ENCODE results near the gene CNIH3.

The CNIH3 gene

DNA sequence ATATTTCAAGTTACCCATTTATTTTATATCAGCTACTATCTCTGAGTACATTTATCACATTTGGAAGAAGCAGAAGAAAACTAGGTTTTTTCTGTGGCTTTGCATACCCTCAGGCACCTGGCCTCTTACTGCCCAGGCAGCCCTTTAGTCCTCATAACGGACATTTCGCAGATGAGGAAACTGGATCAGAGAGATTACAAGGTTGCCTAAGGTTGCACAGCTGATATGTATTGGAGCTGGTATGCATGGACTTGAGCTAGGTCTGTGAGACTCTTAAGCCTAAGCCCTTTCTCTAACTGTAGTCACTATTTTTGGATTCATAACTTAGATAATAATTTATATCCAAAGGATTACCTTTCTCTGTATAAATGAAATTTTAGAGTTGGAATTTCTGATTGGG lies 4.0 kb downstream of the CNIH3 start:
- Histone ChIP-seq H3K27ac (ENCODE audit: low read length) (no peak overlapping the region), H3K4me1 (ENCODE audit: insufficient read depth, low read length) (peaks cover 90% of the 10 kb centered on the region), H3K36me3 (ENCODE audit: insufficient read depth, low read length) (peaks cover 9% of the 10 kb centered on the region), H3K9ac (ENCODE audit: low read depth, low read length) (no peak overlapping the region), H3K9me3 (ENCODE audit: insufficient read depth, low read length, severe bottlenecking) (peaks cover 4% of the 10 kb centered on the region), H3K27me3 (ENCODE audit: insufficient read depth, low read length, poor library complexity) (peaks cover 18% of the 10 kb centered on the region), H3K79me2 (ENCODE audit: insufficient read depth, low read length) (peaks cover 57% of the 10 kb centered on the region), H3K4me2 (ENCODE audit: insufficient read depth, low read length) (peak overlapping the region; percentile 79; the same call in 1 of the 2 replicates), H4K20me1 (ENCODE audit: insufficient read depth, low read length) (peaks cover 29% of the 10 kb centered on the region), H2AFZ (ENCODE audit: low read depth, low read length) (no peak overlapping the region), H3K4me3 (ENCODE audit: low read depth in 1 of 2, low read length in 2 of 2) (no peak overlapping the region)
- ATAC-seq (ENCODE audit: insufficient read depth, low read depth) (no peak), DNase-seq (no peak)
- TF ChIP-seq, protein P1, sequence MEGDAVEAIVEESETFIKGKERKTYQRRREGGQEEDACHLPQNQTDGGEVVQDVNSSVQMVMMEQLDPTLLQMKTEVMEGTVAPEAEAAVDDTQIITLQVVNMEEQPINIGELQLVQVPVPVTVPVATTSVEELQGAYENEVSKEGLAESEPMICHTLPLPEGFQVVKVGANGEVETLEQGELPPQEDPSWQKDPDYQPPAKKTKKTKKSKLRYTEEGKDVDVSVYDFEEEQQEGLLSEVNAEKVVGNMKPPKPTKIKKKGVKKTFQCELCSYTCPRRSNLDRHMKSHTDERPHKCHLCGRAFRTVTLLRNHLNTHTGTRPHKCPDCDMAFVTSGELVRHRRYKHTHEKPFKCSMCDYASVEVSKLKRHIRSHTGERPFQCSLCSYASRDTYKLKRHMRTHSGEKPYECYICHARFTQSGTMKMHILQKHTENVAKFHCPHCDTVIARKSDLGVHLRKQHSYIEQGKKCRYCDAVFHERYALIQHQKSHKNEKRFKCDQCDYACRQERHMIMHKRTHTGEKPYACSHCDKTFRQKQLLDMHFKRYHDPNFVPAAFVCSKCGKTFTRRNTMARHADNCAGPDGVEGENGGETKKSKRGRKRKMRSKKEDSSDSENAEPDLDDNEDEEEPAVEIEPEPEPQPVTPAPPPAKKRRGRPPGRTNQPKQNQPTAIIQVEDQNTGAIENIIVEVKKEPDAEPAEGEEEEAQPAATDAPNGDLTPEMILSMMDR (IDR thresholded peaks at IDR 0.05; ENCODE audit: borderline replicate concordance, extremely low read depth, low read length, poor library complexity, severe bottlenecking), result no peak
- TF ChIP-seq EZH2 (IDR thresholded peaks at IDR 0.05; ENCODE audit: borderline replicate concordance, low read depth, low read length, severe bottlenecking), result no peak

DNA sequence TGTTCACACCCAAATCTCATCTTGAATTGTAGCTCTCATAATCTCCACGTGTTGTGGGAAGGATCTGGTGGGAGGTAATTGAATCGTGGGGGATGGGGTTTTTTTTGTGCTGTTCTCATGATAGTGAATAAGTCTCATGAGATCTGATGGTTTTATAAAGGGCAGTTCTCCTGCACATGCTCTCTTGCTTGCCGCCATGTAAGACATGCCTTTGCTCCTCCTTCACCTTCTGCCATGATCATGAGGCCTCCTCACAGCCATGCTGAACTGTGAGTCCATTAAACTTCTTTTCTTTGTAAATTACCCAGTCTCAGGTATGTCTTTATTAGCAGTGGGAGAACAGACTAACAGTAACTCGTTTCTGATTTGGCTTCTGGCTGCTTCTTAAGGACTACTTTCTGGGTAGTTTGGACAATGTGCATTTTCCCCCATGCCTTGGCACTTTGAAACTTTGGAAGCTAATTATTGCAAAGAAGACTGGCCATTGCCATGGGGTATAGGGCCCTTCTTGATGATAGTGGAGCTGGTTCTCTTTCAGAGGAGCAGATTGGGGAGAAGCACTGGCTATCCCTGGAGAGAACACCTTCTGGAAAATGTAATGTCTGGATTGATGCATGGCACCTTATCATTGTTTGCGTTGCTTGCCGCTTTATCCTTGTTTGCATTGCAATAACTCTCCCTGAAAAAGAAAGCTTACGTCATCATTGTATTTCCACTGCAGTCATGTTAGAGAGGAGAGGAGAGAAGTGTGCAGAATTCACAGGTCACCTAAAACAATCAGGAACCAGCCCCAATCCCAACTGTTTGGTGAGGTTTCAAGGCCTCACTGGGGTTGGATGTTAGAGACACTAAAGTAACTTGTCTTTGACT lies 5.9 kb downstream of the CNIH3 start:
- H3K4me2 ChIP-seq (ENCODE audit: insufficient read depth, low read length), result 0 out of 2 replicates have a peak overlapping the region, but pooled peaks have one; percentile 65
- H3K4me3 ChIP-seq (ENCODE audit: low read depth in 1 of 2, low read length in 2 of 2), result no peak overlapping the region
- ATAC-seq (ENCODE audit: insufficient read depth, low read depth), result no peak
- TF ChIP-seq, protein P1 (IDR thresholded peaks at IDR 0.05; ENCODE audit: borderline replicate concordance, extremely low read depth, low read length, poor library complexity, severe bottlenecking), result no peak
- TF ChIP-seq EZH2 (IDR thresholded peaks at IDR 0.05; ENCODE audit: borderline replicate concordance, low read depth, low read length, severe bottlenecking), result no peak
- peaks cover 61% of the 10 kb centered on the region for H3K79me2 ChIP-seq (ENCODE audit: insufficient read depth, low read length)
- H4K20me1 ChIP-seq (ENCODE audit: insufficient read depth, low read length), result peaks cover 27% of the 10 kb centered on the region
- peaks cover 74% of the 10 kb centered on the region for H3K4me1 ChIP-seq (ENCODE audit: insufficient read depth, low read length)
- DNase-seq, result no peak
- no peak overlapping the region for H2AFZ ChIP-seq (ENCODE audit: low read depth, low read length)
- peaks cover 17% of the 10 kb centered on the region for H3K36me3 ChIP-seq (ENCODE audit: insufficient read depth, low read length)
- H3K27ac ChIP-seq (ENCODE audit: low read length), result no peak overlapping the region
- H3K27me3 ChIP-seq (ENCODE audit: insufficient read depth, low read length, poor library complexity), result peaks cover 10% of the 10 kb centered on the region
- H3K9me3 ChIP-seq (ENCODE audit: insufficient read depth, low read length, severe bottlenecking), result peaks cover 4% of the 10 kb centered on the region
- H3K9ac ChIP-seq (ENCODE audit: low read depth, low read length), result no peak overlapping the region

DNA sequence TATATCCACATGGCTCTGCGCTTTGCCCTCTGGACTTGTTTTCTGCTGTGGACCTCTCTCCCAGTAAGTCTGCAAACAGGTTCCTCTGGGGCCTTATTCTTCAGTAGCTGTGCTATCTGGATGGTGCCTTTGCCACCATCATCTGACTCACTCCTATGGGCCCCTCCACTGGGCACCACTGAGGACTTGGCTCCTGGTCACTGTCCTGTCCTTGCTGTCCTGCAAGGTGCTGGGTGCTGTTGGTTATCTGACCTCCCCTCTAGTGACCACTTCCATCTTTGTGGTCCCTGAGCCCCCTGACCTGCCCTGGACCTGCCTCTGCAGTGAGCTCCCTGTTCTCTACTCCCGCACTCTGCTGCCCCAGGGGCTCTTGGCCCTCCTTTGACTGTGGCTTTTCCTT lies 6.7 kb downstream of the CNIH3 start:
- Histone ChIP-seq H3K36me3 (ENCODE audit: insufficient read depth, low read length) (peaks cover 17% of the 10 kb centered on the region), H3K9ac (ENCODE audit: low read depth, low read length) (peak overlapping the region; percentile 39), H3K27ac (ENCODE audit: low read length) (peak overlapping the region; percentile 88), H3K27me3 (ENCODE audit: insufficient read depth, low read length, poor library complexity) (peaks cover 2% of the 10 kb centered on the region), H3K79me2 (ENCODE audit: insufficient read depth, low read length) (peaks cover 58% of the 10 kb centered on the region), H3K4me3 (ENCODE audit: low read depth in 1 of 2, low read length in 2 of 2) (no peak overlapping the region), H4K20me1 (ENCODE audit: insufficient read depth, low read length) (peaks cover 21% of the 10 kb centered on the region), H2AFZ (ENCODE audit: low read depth, low read length) (no peak overlapping the region), H3K4me1 (ENCODE audit: insufficient read depth, low read length) (peaks cover 66% of the 10 kb centered on the region), H3K4me2 (ENCODE audit: insufficient read depth, low read length) (peak overlapping the region; percentile 65), H3K9me3 (ENCODE audit: insufficient read depth, low read length, severe bottlenecking) (peaks cover 4% of the 10 kb centered on the region)
- ATAC-seq (ENCODE audit: insufficient read depth, low read depth) (no peak), DNase-seq (no peak)
- TF ChIP-seq EZH2 (IDR thresholded peaks at IDR 0.05; ENCODE audit: borderline replicate concordance, low read depth, low read length, severe bottlenecking), result no peak
- TF ChIP-seq, protein P1 (IDR thresholded peaks at IDR 0.05; ENCODE audit: borderline replicate concordance, extremely low read depth, low read length, poor library complexity, severe bottlenecking), result no peak

Measured in DND-41 (cell line).